Transverse colon (tissue), 4 donors: ENCODE measurements around the gene DDX27. TPM values are rescaled to one million over a fixed set of nuclear protein-coding genes. Genes with fewer than 3 reads are reported as not detected.

Experiments
- DNase-seq: peaks from one replicate; pipeline ENCODE4 v3.0.0-alpha.2; 2019
- H3K27ac ChIP-seq, 4 donors: fragments of 200-600 bp; sonication (generic); 2 replicates each; pipeline ENCODE4 v1.5.1; 2016 to 2018; ENCODE audit warnings: inconsistent platforms in 4 of 4
- H3K27me3 ChIP-seq: fragments of 200-600 bp; sonication (generic); 2 replicates; pipeline ENCODE4 v1.5.1; 2017; ENCODE audit warnings: inconsistent platforms
- H3K36me3 ChIP-seq, 4 donors: fragments of 200-600 bp; sonication (generic); 2 replicates each; pipeline ENCODE4 v1.5.1; 2017 to 2019; ENCODE audit warnings: inconsistent platforms in 4 of 4
- H3K4me1 ChIP-seq, 4 donors: fragments of 200-600 bp; sonication (generic); 2 replicates each; pipeline ENCODE4 v1.5.1; 2017 to 2020; ENCODE audit warnings: inconsistent platforms in 4 of 4
- H3K4me3 ChIP-seq, 4 donors: fragments of 200-600 bp; sonication (generic); 1 replicate in 1 of 4; 2 replicates in 3 of 4; pipeline versions ENCODE4 v1.5.1 to v1.6.1; 2017 to 2019; ENCODE audit warnings: inconsistent platforms in 4 of 4
- H3K9me3 ChIP-seq, 2 donors: fragments of 200-600 bp; sonication (generic); 2 replicates each; pipeline ENCODE4 v1.5.1; 2017 to 2019; ENCODE audit warnings: inconsistent platforms in 2 of 2
- CTCF ChIP-seq, 5 experiments: fragments of 200-600 bp in 3 of 5; fragments of 450-650 bp in 2 of 5; sonication (generic) in 3 of 5; IDR thresholded peaks; 1 replicate in 2 of 5; 2 replicates in 3 of 5; pipeline ENCODE4 v1.5.1; 2016 to 2017; ENCODE audit warnings: antibody characterized with exemption in 5 of 5, inconsistent platforms in 3 of 5, mild to moderate bottlenecking in 2 of 5, moderate library complexity in 1 of 5
- EP300 ChIP-seq: sonication (generic); formaldehyde crosslinking; IDR thresholded peaks from one replicate; pipeline ENCODE4 v1.6.1; 2017; ENCODE audit warnings: antibody characterized with exemption, low read depth
- POLR2A ChIP-seq: fragments of 450-650 bp; IDR thresholded peaks from one replicate; pipeline ENCODE4 v1.6.1; 2016; ENCODE audit warnings: antibody characterized with exemption, mild to moderate bottlenecking, moderate library complexity
- POLR2AphosphoS5 ChIP-seq, 3 donors: sonication (generic); formaldehyde crosslinking; IDR thresholded peaks; one replicate each; pipeline ENCODE4 v1.6.1; 2016; ENCODE audit warnings: antibody characterized with exemption in 3 of 3
- WGBS, 2 donors: methylation state at CpG; one replicate each; pipeline ENCODE4 v1.1.5; 2018; ENCODE audit warnings: low coverage in 1 of 2; 5-methylcytosine and 5-hydroxymethylcytosine counted together
- in situ Hi-C, 4 donors: fragments of 200-750 bp; cut with MboI; loops; one replicate each; pipeline versions ENCODE4 v1.15.0 to v1.15.1; 2017; ENCODE audit warnings: low sequenced_read_pairs in 3 of 4, low pct_ligation_motif_present in 1 of 4, low pct_unique_long_range_greater_than_20kb in 1 of 4
- intact Hi-C: fragments of 100-400 bp; cut with DNase I; formaldehyde crosslinking; loops from one replicate; pipeline ENCODE4 v1.15.1; 2023; ENCODE audit warnings: low total_unique reads
- total RNA-seq, 4 donors: library from RNA; depleted of rRNA; stranded (reverse); fragments of >200 nt; gene quantifications; one replicate each; pipeline ENCODE4 v1.1.0, GENCODE V29; 2016

DDX27 gene
- total RNA-seq, 4 donors from 2014 or later, result 13.1 to 37.0 (median 24.8) TPM

GRCh38 chr20:49172413-49172812 is 46.8 kb upstream of the DDX27 start:
- no peak overlapping the region for H3K27ac ChIP-seq
- DNase-seq, result no peak
- WGBS, 2 donors, result 16 to 29% methylated on average over 1 of the region's 1 CpG
- peaks cover 7 to 33% (median 10%) of the 10 kb centered on the region in 4 donors for H3K4me1 ChIP-seq
- no peak overlapping the region for H3K4me3 ChIP-seq
- TF ChIP-seq POLR2AphosphoS5 (IDR thresholded peaks at IDR 0.05) (no peak), EP300 (no peak), POLR2A (no peak), CTCF (IDR thresholded peaks at IDR 0.05) (no peak)
- intact Hi-C loops (no loop called here), in situ Hi-C loops (no loop called here)
- no peaks in the 10 kb centered on the region for H3K27me3 ChIP-seq
- peaks cover 0 to 2% (median 0%) of the 10 kb centered on the region in 4 donors for H3K36me3 ChIP-seq
- no peaks in the 10 kb centered on the region for H3K9me3 ChIP-seq

GRCh38 chr20:49174183-49174582 is 45.0 kb upstream of the DDX27 start:
- no peak for DNase-seq
- Histone ChIP-seq H3K4me1 (peaks cover 0 to 19% (median 3%) of the 10 kb centered on the region in 4 donors), H3K36me3 (peaks cover 0 to 7% (median 3%) of the 10 kb centered on the region in 4 donors), H3K27me3 (no peaks in the 10 kb centered on the region), H3K27ac (no peak overlapping the region), H3K4me3 (no peak overlapping the region), H3K9me3 (no peaks in the 10 kb centered on the region)
- 91% methylated on average over 6 of the region's 6 CpGs for WGBS, 2 donors
- in situ Hi-C loops, result no loop called here
- intact Hi-C loops, result no loop called here
- TF ChIP-seq EP300, result no peak
- no peak for TF ChIP-seq CTCF (IDR thresholded peaks at IDR 0.05)
- no peak for TF ChIP-seq POLR2AphosphoS5 (IDR thresholded peaks at IDR 0.05)
- no peak for TF ChIP-seq POLR2A

GRCh38 chr20:49179368-49180277 is 39.6 kb upstream of the DDX27 start:
- in situ Hi-C loops (no loop called here), intact Hi-C loops (no loop called here)
- Histone ChIP-seq H3K4me3 (no peak overlapping the region), H3K36me3 (peaks cover 0 to 7% (median 3%) of the 10 kb centered on the region in 4 donors), H3K9me3 (no peaks in the 10 kb centered on the region), H3K4me1 (peaks cover 16 to 52% (median 30%) of the 10 kb centered on the region in 4 donors), H3K27ac (peak overlapping the region; percentile 23 to 48 (median 34)), H3K27me3 (no peaks in the 10 kb centered on the region)
- DNase-seq, result no peak
- WGBS, 2 donors, result 14 to 17% methylated on average over 1 of the region's 1 CpG
- TF ChIP-seq POLR2AphosphoS5 (IDR thresholded peaks at IDR 0.05), result no peak
- TF ChIP-seq POLR2A, result no peak
- no peak for TF ChIP-seq EP300
- TF ChIP-seq CTCF (IDR thresholded peaks at IDR 0.05), result no peak

GRCh38 chr20:49181265-49181877 is 37.8 kb upstream of the DDX27 start:
- no peaks in the 10 kb centered on the region for H3K9me3 ChIP-seq
- 67 to 78% methylated on average over 3 to 8 of the region's 8 CpGs for WGBS, 2 donors
- peaks cover 22 to 66% (median 38%) of the 10 kb centered on the region in 4 donors for H3K4me1 ChIP-seq
- H3K27me3 ChIP-seq, result no peaks in the 10 kb centered on the region
- no peak overlapping the region for H3K4me3 ChIP-seq
- H3K36me3 ChIP-seq, result peaks cover 0 to 7% (median 3%) of the 10 kb centered on the region in 4 donors
- H3K27ac ChIP-seq, result peak overlapping the region in 2 of 4 donors; percentile 31 to 48
- intact Hi-C loops (no loop called here), in situ Hi-C loops (no loop called here)
- no peak for DNase-seq
- no peak for TF ChIP-seq POLR2AphosphoS5 (IDR thresholded peaks at IDR 0.05)
